Upper lobe of right lung (tissue), 1 donor: ENCODE results near the gene CCR5AS.
A peak's percentile ranks its signal among the peaks of the same experiment; 100 is the strongest.
"Not testable (repeated sequence)": the region's sequence is repeated elsewhere in the genome, so short reads cannot be mapped to it uniquely, and the experiment has no call there.

Source experiments
- ATAC-seq: fragments of 200-7000 bp; cut with Tn5 transposase; one replicate; pipeline ENCODE4 v1.9.1; 2020; ENCODE audit warnings: mild to moderate bottlenecking, moderate library complexity
- DNase-seq: peaks from one replicate; pipeline ENCODE4 v3.0.0-alpha.2; 2020
- H3K27ac ChIP-seq: fragments of 200-600 bp; one replicate; pipeline ENCODE4 v1.8.0; 2022
- H3K27me3 ChIP-seq: fragments of 200-600 bp; one replicate; pipeline ENCODE4 v1.8.0; 2022; ENCODE audit warnings: mild to moderate bottlenecking
- H3K36me3 ChIP-seq: fragments of 200-600 bp; one replicate; pipeline ENCODE4 v1.8.0; 2022
- H3K4me1 ChIP-seq: fragments of 200-600 bp; one replicate; pipeline ENCODE4 v1.8.0; 2022
- H3K4me3 ChIP-seq: fragments of 200-600 bp; one replicate; pipeline ENCODE4 v1.8.0; 2022; ENCODE audit warnings: mild to moderate bottlenecking
- H3K9me3 ChIP-seq: fragments of 200-600 bp; one replicate; pipeline ENCODE4 v1.8.0; 2022
- intact Hi-C: fragments of 100-400 bp; cut with DNase I; formaldehyde crosslinking; loops from one replicate; pipeline ENCODE4 v1.11.0; 2022
- TF ChIP-seq, protein P1 (sequence below): fragments of 200-600 bp; IDR thresholded peaks from one replicate; pipeline ENCODE4 v1.8.0; 2022; ENCODE audit warnings: antibody characterized with exemption
- donor health status: DM: no; HTN: yes; CAD: no; lungs with severe emphysema.

CCR5AS gene

DNA sequence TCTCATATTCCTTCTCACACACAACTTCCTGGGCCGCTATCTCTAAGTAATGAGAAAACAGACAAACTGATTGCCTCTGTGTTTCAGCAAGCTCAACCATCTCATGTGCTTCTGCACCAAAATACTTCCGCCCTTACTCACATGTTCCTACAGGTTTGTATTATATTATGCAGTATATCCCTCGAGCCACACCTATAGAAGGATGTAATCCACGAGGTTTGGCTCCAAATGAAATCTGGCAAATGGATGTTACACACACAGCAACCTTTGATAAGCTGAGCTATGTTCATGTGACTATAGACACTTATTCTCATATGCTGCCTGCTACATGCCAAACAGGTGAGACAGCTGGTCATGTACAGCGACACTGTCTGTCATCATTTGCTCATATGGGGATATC is 22.8 kb upstream of the CCR5AS start:
- no peaks in the 10 kb centered on the region for H3K36me3 ChIP-seq
- no peak overlapping the region for H3K27ac ChIP-seq
- no peak for ATAC-seq
- H3K4me1 ChIP-seq, result peaks cover 8% of the 10 kb centered on the region
- no peak for DNase-seq
- H3K4me3 ChIP-seq, result no peak overlapping the region
- intact Hi-C loops, result no loop called here
- H3K27me3 ChIP-seq, result no peaks in the 10 kb centered on the region
- H3K9me3 ChIP-seq, result no peaks in the 10 kb centered on the region
- TF ChIP-seq, protein P1, sequence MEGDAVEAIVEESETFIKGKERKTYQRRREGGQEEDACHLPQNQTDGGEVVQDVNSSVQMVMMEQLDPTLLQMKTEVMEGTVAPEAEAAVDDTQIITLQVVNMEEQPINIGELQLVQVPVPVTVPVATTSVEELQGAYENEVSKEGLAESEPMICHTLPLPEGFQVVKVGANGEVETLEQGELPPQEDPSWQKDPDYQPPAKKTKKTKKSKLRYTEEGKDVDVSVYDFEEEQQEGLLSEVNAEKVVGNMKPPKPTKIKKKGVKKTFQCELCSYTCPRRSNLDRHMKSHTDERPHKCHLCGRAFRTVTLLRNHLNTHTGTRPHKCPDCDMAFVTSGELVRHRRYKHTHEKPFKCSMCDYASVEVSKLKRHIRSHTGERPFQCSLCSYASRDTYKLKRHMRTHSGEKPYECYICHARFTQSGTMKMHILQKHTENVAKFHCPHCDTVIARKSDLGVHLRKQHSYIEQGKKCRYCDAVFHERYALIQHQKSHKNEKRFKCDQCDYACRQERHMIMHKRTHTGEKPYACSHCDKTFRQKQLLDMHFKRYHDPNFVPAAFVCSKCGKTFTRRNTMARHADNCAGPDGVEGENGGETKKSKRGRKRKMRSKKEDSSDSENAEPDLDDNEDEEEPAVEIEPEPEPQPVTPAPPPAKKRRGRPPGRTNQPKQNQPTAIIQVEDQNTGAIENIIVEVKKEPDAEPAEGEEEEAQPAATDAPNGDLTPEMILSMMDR, result no peak

DNA sequence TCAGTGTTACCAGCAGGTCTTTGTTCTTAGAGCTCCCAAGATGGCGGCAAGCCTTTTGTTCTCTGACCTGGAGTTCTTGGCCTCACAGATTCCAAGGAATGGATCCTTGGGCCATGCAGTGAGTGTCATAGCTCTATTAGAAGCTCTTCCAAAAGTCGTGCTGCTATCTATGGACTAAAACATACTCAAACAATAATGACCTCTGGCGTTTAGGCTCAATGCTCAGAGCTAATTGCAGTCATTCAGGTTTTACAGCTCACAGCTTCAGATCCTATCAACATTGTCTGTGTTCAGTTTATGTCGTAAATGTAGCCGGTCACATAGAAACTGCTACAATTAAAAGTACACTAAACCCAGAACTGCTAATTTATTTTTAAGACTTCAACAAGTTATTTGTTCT is 22.4 kb upstream of the CCR5AS start:
- no peak for ATAC-seq
- Histone ChIP-seq H3K27me3 (no peaks in the 10 kb centered on the region), H3K36me3 (no peaks in the 10 kb centered on the region), H3K27ac (no peak overlapping the region), H3K4me3 (no peak overlapping the region), H3K4me1 (peaks cover 8% of the 10 kb centered on the region), H3K9me3 (no peaks in the 10 kb centered on the region)
- TF ChIP-seq, protein P1, result no peak
- no peak for DNase-seq
- intact Hi-C loops, result no loop called here

DNA sequence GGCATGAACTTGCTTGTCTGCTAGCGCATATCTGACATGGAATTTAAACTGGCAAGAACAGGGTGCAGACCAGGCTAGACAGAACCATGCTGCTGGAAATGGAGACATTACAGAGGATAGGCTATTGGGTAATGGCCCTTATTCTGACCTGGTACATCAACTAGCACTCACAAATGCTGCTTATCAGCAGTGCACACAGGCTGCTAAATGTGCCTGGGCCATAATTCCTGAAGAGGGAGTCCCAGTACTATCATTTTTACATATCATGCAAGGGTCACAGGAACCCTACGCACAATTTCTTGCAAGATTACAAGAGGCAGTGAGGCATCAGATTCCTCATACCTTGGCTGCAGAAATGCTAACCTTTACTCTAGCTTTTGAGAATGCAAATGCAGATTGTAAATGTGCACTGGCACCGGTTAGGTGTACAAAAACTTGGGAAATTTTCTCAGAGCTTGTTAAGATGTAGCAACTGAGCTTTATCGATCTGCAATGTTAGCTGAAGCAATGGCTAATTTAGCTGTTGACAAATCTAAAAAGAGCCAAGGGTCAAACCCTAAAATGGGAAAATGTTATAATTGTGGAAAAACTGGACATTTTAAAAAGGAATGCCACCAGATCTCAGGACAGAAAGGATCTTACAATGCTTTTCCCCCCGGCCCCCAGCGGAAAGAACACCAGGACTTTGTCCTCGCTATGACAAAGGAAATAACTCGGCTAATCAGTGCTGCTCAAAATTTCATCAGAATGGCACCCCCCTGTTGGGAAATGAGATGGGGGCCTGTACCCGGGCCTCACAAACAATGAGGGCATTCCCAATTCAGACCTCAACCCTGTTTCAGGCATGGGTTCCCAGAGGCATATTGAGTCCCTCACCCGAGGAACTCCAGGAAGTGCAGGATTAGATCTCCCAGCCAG is 21.3 kb upstream of the CCR5AS start:
- TF ChIP-seq, protein P1, result no peak
- Histone ChIP-seq H3K4me3 (no peak overlapping the region), H3K27ac (no peak overlapping the region), H3K9me3 (no peaks in the 10 kb centered on the region), H3K36me3 (no peaks in the 10 kb centered on the region), H3K27me3 (no peaks in the 10 kb centered on the region), H3K4me1 (peaks cover 8% of the 10 kb centered on the region)
- DNase-seq (no peak), ATAC-seq (peak; percentile 68)
- intact Hi-C loops, result no loop called here

DNA sequence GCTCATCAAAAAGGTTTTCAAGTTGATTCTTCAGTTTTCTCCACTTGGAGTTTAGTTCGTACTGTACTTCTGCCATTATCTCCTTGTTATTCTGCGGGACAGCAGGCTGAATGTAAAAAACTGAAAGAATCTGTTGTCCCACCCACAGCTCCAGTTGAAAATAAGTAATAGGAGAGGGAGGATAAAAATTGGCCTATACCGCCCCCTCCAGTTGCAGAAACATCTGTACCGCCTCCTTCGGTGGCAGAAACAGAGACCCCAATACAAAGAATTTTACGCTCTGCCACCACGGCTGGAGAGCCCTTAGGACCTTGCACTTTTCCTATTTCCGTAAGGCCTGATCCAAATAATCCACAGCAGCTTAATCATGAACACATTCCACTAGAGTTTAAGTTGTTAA is 20.5 kb upstream of the CCR5AS start:
- H3K36me3 ChIP-seq, DNase-seq, ATAC-seq, H3K9me3 ChIP-seq, H3K4me1 ChIP-seq, H3K4me3 ChIP-seq, intact Hi-C loops, H3K27ac ChIP-seq, H3K27me3 ChIP-seq: not testable (repeated sequence)
- TF ChIP-seq, protein P1, result peak; percentile 49

DNA sequence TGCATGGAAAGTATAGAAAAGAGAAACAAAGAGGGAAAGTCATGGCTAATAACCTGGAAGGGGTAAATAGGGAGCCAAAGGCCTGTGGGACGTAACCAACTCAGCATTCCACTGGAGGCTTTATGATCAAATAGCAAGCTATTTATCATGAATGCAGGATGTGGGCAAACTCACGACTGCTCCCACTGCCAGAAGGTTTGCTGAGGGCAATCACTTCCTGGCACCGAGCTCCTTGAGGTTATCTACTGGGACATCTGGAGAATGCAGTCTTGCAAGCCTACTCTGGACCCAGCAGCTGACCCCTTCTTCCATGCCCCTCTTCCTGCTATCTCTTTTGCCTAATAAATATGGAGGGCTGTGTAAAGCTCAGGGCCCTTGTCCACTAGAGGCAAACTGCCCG is 19.6 kb upstream of the CCR5AS start:
- ATAC-seq, H3K4me1 ChIP-seq, H3K27ac ChIP-seq, H3K36me3 ChIP-seq, H3K9me3 ChIP-seq, H3K4me3 ChIP-seq, DNase-seq, intact Hi-C loops, H3K27me3 ChIP-seq: not testable (repeated sequence)

DNA sequence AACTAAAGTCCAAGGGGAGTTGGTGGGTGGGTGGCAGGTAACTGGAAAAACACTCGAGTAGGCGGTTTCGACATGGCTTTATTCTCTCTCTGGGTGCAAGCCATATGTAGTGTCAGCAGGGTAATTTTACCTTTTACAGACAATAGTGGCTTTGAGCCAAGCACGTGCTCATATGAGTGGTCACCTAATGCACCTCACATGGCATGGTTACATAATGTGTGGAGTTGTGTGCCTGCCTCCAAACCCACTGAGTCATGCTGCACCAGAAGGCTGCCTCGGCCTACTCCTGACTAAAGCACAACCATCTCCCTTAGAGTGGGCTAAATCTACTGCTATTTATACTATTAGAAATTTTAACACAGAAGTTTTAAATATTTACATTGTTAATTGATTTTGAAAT is 16.7 kb upstream of the CCR5AS start:
- Histone ChIP-seq H3K4me3 (no peak overlapping the region), H3K36me3 (no peaks in the 10 kb centered on the region), H3K4me1 (peaks cover 8% of the 10 kb centered on the region), H3K27me3 (no peaks in the 10 kb centered on the region), H3K27ac (no peak overlapping the region), H3K9me3 (no peaks in the 10 kb centered on the region)
- intact Hi-C loops, result no loop called here
- DNase-seq (no peak), ATAC-seq (peak; percentile 38)
- TF ChIP-seq, protein P1, result no peak
